HG03064 (cell line): Measurements from ENCODE around the gene TPO.
"Not testable (repeated sequence)": the region's sequence is repeated elsewhere in the genome, so short reads cannot be mapped to it uniquely, and the experiment has no call there.

Experiments used
- ATAC-seq: cut with Tn5 transposase; IDR thresholded peaks from one replicate; pipeline ENCODE4 v1.9.1; 2021; ENCODE audit warnings: low read depth; ENCODE audit not compliant: unreplicated experiment

Gene TPO

DNA sequence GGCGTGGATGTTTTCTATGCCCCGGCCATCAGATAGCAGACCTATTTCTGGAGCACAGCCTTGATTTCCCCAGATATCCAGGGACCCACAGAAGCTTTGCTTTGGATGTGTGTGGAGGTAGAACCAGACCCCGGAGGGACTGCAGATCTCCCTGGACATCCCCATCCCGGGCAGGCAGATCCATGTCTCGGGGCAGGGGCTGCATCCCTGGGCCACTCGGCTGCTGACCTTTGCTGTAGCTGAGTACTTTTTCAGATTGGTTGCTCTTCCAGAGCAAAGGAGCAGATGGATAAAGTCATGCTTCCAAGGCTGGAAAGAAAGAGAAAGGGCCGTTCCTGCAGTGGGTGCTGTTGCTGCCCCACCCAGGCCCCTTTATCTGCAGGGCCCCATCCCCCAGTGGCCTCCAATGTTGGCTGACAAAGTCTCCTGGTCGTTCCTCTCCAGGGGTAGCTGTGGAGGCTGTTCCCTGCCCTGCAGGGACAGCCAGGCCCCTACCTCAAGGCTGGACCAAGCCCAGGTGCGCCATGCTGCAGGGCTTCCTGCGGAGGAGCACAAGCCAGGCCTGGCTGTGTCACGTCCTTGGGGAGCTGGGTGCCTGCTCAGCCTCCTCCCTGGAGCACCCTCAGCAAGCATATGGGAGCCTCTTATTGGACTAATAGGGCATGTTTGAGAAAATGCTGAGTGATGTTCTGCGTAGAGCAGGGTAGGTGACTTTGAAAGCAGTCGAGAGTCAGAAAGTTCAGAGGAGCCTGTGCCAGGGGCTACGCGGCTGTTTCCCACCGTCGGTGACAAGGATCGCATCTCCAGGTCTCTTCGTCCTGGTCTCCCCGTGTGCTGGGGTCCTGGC, 68.4 kb downstream of the TPO start:
- ATAC-seq: no peak

GRCh38 chr2:1482253-1482675, 69.0 kb downstream of the TPO start:
- no peak for ATAC-seq

GRCh38 chr2:1482981-1483380, 69.7 kb downstream of the TPO start:
- ATAC-seq: no peak

DNA sequence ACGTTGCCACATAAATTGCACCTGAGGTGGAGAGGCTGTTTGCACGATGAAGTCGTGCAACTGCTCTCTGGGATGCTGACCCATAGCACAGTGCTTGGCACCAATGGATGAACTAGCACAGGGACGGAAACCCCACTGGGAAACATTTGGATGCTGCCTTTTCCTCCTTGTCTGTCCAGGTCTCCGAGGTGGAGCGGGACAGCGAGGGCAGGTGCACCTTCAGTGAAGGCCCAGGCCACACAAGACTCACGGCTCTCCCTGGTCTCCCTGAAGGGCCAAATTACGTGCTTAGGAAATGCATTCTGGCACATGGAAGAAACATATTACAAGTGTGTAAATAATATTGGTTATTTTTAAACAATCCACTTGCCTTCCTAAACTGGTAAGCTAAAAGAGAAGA, 70.3 kb downstream of the TPO start:
- ATAC-seq: no peak

GRCh38 chr2:1484131-1484884, 71.0 kb downstream of the TPO start:
- ATAC-seq: no peak

- no peak for ATAC-seq
Observed at GRCh38 chr2:1486670-1487069, 73.4 kb downstream of the TPO start.

- no peak for ATAC-seq
Observed at GRCh38 chr2:1487758-1488157, 74.5 kb downstream of the TPO start.

DNA sequence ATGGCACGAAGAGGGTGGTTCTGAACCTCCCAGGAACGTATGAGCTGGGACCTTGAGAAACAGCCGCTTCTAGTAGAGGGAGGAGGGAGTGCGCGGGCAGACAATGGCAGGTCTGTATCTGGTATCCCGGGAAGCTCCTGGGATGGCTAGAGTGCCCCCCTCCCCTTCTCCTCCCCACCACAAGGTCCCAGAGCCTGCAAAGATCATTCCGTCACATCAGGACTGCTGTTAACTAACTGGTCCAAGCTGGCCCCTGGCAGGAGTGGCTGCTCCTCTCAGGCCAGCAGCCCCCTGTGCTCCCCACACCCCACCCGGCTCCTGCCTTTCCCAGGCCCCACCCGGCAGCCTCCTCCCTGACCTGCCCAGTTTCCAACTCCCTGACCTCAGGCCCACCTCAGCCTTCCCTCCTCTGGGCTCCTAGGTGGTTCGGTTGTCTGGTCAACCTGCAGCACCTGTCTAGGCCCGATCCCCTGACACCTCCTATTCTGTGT, 75.0 kb downstream of the TPO start:
- ATAC-seq: no peak

- ATAC-seq: no peak
Observed at GRCh38 chr2:1488851-1489250, 75.6 kb downstream of the TPO start.

- no peak for ATAC-seq
Observed at GRCh38 chr2:1489486-1489885, 76.2 kb downstream of the TPO start.

DNA sequence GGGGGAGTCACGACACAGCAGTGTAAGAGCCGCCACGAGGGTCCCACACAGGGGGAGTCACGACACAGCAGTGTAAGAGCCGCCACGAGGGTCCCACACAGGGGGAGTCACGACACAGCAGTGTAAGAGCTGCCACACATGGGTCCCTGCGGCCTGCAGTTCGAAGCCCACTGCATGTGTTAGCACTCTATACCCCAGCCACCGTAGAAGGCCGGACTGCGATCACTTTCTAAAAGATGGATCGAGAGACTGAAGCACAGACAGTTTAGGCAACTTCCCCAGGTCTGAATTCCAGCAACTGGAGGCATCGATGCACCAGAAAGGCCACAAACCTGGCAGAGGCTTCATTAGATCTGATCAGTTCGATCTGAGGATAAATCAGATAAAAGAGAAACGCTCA, 77.1 kb downstream of the TPO start:
- ATAC-seq: not testable (repeated sequence)

GRCh38 chr2:1491751-1492150, 78.5 kb downstream of the TPO start:
- no peak for ATAC-seq

DNA sequence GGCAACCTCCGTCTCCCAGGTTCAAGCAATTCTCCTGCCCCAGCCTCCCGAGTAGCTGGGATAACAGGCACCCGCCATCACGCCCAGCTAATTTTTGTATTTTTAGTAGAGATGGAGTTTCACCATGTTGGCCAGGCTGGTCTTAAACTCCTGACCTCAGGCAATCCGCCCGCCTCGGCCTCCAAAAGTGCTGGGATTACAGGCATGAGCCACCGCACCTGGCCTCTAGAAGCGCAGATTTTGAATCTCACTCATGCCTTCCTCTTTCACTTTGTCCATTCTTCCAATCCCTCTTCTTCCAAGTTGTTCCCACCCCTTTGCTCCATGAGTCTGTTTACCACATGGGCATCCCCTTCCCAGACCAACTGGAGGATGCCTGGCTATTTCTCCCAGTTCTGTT, 79.0 kb downstream of the TPO start:
- ATAC-seq: not testable (repeated sequence)

GRCh38 chr2:1492711-1493430, 79.6 kb downstream of the TPO start:
- ATAC-seq: no peak

DNA sequence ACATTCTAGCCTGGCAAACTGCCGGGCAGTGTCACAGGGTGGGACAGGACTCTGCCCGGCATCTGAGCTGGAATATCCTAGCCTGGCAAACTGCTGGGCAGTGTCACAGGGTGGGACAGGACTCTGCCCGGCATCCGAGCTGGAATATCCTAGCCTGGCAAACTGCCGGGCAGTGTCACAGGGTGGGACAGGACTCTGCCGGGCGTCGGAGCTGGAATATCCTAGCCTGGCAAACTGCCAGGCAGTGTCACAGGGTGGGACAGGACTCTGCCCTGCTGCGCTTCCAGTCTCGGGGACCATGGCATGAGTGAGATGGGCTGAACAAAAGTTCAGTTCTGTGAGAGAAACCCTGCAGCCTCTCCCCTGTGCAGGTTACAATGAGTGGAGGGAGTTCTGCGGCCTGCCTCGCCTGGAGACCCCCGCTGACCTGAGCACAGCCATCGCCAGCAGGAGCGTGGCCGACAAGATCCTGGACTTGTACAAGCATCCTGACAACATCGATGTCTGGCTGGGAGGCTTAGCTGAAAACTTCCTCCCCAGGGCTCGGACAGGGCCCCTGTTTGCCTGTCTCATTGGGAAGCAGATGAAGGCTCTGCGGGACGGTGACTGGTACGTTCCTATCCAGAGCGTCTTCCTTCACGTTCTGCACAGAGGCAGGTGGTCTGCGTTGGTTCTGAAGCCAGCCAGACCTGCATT, 80.3 kb downstream of the TPO start:
- ATAC-seq: no peak

- ATAC-seq: no peak
Observed at GRCh38 chr2:1494257-1494656, 81.0 kb downstream of the TPO start.

DNA sequence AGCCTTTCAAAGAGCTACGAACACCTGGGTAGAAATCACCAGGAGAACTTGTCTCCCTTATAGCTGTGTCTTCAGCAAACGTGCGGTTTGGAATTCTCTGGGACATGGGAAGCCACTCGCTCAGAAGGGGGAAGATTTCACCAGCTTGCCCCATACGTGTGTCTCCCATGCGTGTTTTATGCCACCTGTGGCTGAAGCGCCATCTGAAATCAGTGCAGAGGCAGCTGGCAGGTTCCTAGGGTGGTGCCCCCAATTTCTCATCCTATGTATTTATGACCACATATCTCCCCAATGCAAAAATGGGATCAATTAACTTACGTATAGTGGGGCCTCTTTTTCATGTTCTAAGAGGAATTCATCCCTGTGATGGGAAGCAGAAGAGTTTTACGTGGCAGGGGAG, 81.6 kb downstream of the TPO start:
- ATAC-seq: no peak

GRCh38 chr2:1495676-1496358, 82.6 kb downstream of the TPO start:
- no peak for ATAC-seq

GRCh38 chr2:1496359-1496821, 83.1 kb downstream of the TPO start:
- no peak for ATAC-seq

GRCh38 chr2:1497122-1497611, 83.9 kb downstream of the TPO start:
- ATAC-seq: no peak
